ENCODE measurements around the gene CRABP2. TPM values are rescaled to one million over a fixed set of nuclear protein-coding genes. Genes with fewer than 3 reads are reported as not detected.

CRABP2 gene
- polyA plus RNA-seq, 1 of the 3 experiments (the other 2 are of a cell fraction), result 42.1 TPM

- POLR2A ChIA-PET, result interaction anchor here (0.6 to 1.9 kb wide), 3 partner anchors 28 to 42 kb away, joined by 3 to 7 read pairs (median 3); partner anchors contain the start of gene HAPLN2
- DNase-seq, result no peak
- Histone ChIP-seq H3K27ac (ENCODE audit: low read depth in 2 of 2, low read length in 1 of 2) (no peak overlapping the region), H3K9me2 (no peaks in the 10 kb centered on the region), H3F3A (replicated peaks; ENCODE audit: insufficient read depth) (peaks cover 15% of the 10 kb centered on the region), H2AFZ (ENCODE audit: low read depth) (no peak overlapping the region), H3K4me1 (ENCODE audit: control insufficient read depth in 1 of 2, insufficient read depth in 2 of 2, low read depth in 1 of 2, low read length in 1 of 2) (peaks cover 14 to 32% of the 10 kb centered on the region in 2 experiments; a peak in 3 of 4 replicates), H4K20me1 (ENCODE audit: insufficient read depth) (peaks cover 8% of the 10 kb centered on the region), H3K36me3 (replicated peaks in 1 of 2; ENCODE audit: control insufficient read depth in 1 of 2, insufficient read depth in 2 of 2, low read length in 1 of 2) (no peaks in the 10 kb centered on the region), H3K27me3 (ENCODE audit: insufficient read depth) (no peaks in the 10 kb centered on the region), H3K9me3 (no peaks in the 10 kb centered on the region), H3K9ac (no peak overlapping the region), H3K4me3 (ENCODE audit: low read depth in 2 of 2, low read length in 1 of 2) (no peak overlapping the region), H3K79me2 (ENCODE audit: insufficient read depth) (no peaks in the 10 kb centered on the region), H3K4me2 (no peak overlapping the region)
- 90% methylated on average over 9 of the region's 9 CpGs for WGBS (ENCODE audit: low lambda C conversion rate)
- TF ChIP-seq, protein P1, sequence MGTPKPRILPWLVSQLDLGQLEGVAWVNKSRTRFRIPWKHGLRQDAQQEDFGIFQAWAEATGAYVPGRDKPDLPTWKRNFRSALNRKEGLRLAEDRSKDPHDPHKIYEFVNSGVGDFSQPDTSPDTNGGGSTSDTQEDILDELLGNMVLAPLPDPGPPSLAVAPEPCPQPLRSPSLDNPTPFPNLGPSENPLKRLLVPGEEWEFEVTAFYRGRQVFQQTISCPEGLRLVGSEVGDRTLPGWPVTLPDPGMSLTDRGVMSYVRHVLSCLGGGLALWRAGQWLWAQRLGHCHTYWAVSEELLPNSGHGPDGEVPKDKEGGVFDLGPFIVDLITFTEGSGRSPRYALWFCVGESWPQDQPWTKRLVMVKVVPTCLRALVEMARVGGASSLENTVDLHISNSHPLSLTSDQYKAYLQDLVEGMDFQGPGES (IDR thresholded peaks at IDR 0.05; ENCODE audit: low read depth, low read length), result no peak
- TF ChIP-seq JUND (IDR thresholded peaks at IDR 0.05) (no peak), RCOR1 (IDR thresholded peaks at IDR 0.05; ENCODE audit: low read length) (no peak), FOXM1 (IDR thresholded peaks at IDR 0.05; ENCODE audit: low read depth) (no peak), NRF1 (IDR thresholded peaks at IDR 0.05; ENCODE audit: low read depth, low read length) (no peak), NFIC (IDR thresholded peaks at IDR 0.05; ENCODE audit: borderline replicate concordance) (no peak)
- TF ChIP-seq, protein P2, sequence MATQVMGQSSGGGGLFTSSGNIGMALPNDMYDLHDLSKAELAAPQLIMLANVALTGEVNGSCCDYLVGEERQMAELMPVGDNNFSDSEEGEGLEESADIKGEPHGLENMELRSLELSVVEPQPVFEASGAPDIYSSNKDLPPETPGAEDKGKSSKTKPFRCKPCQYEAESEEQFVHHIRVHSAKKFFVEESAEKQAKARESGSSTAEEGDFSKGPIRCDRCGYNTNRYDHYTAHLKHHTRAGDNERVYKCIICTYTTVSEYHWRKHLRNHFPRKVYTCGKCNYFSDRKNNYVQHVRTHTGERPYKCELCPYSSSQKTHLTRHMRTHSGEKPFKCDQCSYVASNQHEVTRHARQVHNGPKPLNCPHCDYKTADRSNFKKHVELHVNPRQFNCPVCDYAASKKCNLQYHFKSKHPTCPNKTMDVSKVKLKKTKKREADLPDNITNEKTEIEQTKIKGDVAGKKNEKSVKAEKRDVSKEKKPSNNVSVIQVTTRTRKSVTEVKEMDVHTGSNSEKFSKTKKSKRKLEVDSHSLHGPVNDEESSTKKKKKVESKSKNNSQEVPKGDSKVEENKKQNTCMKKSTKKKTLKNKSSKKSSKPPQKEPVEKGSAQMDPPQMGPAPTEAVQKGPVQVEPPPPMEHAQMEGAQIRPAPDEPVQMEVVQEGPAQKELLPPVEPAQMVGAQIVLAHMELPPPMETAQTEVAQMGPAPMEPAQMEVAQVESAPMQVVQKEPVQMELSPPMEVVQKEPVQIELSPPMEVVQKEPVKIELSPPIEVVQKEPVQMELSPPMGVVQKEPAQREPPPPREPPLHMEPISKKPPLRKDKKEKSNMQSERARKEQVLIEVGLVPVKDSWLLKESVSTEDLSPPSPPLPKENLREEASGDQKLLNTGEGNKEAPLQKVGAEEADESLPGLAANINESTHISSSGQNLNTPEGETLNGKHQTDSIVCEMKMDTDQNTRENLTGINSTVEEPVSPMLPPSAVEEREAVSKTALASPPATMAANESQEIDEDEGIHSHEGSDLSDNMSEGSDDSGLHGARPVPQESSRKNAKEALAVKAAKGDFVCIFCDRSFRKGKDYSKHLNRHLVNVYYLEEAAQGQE (IDR thresholded peaks at IDR 0.05; ENCODE audit: low read depth, low read length), result no peak
- CTCF ChIA-PET, result interaction anchor here (0.5 to 13.1 kb wide), 8 partner anchors 13 to 202 kb away, joined by 3 to 682 read pairs (median 52); partner anchors contain the start of genes BCAN, HAPLN2, ISG20L2 and METTL25B
Measured at GRCh38 chr1:156655904-156656516, 49.4 kb downstream of the CRABP2 start.

DNA sequence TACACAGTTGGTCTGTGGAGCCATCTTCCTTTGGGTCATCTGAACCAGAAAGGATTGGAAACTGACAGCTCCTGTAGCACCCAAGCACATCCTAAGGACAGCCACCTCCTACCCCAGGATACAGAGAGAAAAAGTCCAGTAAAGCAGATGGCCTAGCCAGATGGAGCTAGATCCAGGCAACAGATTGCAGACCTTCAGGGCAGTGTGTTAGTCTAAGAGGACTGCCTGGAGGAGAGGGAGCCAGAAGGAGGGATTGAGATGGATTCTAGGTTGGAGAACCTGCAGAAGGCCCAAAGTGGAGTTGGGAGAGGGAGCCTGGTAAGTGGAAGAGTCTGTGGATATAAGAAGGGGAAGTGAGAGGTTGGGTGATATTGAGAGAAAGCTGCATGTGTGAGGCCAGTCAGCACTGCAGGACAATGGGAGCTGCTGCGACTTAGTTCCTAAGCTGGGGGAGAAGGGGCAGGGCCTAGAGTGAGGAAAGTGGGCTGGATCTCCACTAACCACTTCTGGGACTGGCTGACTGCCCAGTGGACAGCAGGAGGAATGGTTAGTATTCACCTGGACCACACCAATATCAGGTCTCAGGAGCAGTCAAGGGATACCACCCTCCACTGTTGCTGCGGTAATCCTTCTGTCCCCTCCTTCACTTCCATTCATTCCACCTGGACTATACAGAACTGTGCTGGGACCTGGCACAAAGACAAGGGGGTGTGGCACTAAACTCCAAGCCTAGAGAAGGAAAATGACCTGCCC lies 50.1 kb downstream of the CRABP2 start:
- WGBS (ENCODE audit: low lambda C conversion rate), result 94% methylated on average over 2 of the region's 2 CpGs
- no peak overlapping the region for H2AFZ ChIP-seq (ENCODE audit: low read depth)
- peaks cover 8 to 25% of the 10 kb centered on the region in 2 experiments; a peak in 2 of 4 replicates for H3K4me1 ChIP-seq (ENCODE audit: control insufficient read depth in 1 of 2, insufficient read depth in 2 of 2, low read depth in 1 of 2, low read length in 1 of 2)
- no peak overlapping the region for H3K9ac ChIP-seq
- H3K36me3 ChIP-seq (replicated peaks in 1 of 2; ENCODE audit: control insufficient read depth in 1 of 2, insufficient read depth in 2 of 2, low read length in 1 of 2), result no peaks in the 10 kb centered on the region
- H4K20me1 ChIP-seq (ENCODE audit: insufficient read depth), result peaks cover 8% of the 10 kb centered on the region
- ChIA-PET POLR2A (interaction anchor here (1.9 kb wide), 1 partner anchor 28 kb away, joined by 7 read pairs; no protein-coding TSS in a partner anchor), CTCF (interaction anchor here (0.5 to 13.1 kb wide), 6 partner anchors 13 to 71 kb away, joined by 3 to 682 read pairs (median 153); partner anchors contain the start of genes BCAN, HAPLN2, ISG20L2 and METTL25B)
- TF ChIP-seq RCOR1 (IDR thresholded peaks at IDR 0.05; ENCODE audit: low read length) (peak; percentile 33; the same call in 1 of the 2 replicates), GATA2 (CRISPR knock-in tag; IDR thresholded peaks at IDR 0.05) (peak; percentile 30; the same call in 1 of the 2 replicates), USF2 (IDR thresholded peaks at IDR 0.05; ENCODE audit: borderline replicate concordance, low read depth, low read length) (no peak), TCF12 (IDR thresholded peaks at IDR 0.05) (no peak), CHD2 (IDR thresholded peaks at IDR 0.05; ENCODE audit: low read length, partially characterized antibody) (no peak)
- no peaks in the 10 kb centered on the region for H3K79me2 ChIP-seq (ENCODE audit: insufficient read depth)
- no peaks in the 10 kb centered on the region for H3K9me3 ChIP-seq
- no peaks in the 10 kb centered on the region for H3K27me3 ChIP-seq (ENCODE audit: insufficient read depth)
- H3K27ac ChIP-seq (ENCODE audit: low read depth in 2 of 2, low read length in 1 of 2), result no peak overlapping the region
- no peaks in the 10 kb centered on the region for H3K9me2 ChIP-seq
- no peak overlapping the region for H3K4me3 ChIP-seq (ENCODE audit: low read depth in 2 of 2, low read length in 1 of 2)
- H3K4me2 ChIP-seq, result no peak overlapping the region
- peaks cover 8% of the 10 kb centered on the region for H3F3A ChIP-seq (replicated peaks; ENCODE audit: insufficient read depth)
- no peak for DNase-seq

All from SK-N-SH (cell line).